PC-3 (cell line): ENCODE results near the gene OLIG2.

Source experiments
- CTCF ChIP-seq: fragments of 300-600 bp; sonication (generic); conservative IDR thresholded peaks from 2 replicates; pipeline ENCODE4 v1.5.1; 2017; ENCODE audit warnings: antibody characterized with exemption, low read depth, mild to moderate bottlenecking, low read length
- EZH2 ChIP-seq: fragments of 300-600 bp; sonication (generic); IDR thresholded peaks from one replicate; pipeline ENCODE4 v1.6.1; 2017; ENCODE audit warnings: antibody characterized with exemption, mild to moderate bottlenecking, low read length; ENCODE audit not compliant: unreplicated experiment

DNA sequence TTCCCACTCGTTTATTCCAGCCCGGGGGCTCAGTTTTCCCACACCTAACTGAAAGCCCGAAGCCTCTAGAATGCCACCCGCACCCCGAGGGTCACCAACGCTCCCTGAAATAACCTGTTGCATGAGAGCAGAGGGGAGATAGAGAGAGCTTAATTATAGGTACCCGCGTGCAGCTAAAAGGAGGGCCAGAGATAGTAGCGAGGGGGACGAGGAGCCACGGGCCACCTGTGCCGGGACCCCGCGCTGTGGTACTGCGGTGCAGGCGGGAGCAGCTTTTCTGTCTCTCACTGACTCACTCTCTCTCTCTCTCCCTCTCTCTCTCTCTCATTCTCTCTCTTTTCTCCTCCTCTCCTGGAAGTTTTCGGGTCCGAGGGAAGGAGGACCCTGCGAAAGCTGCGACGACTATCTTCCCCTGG is 716 bp downstream of the OLIG2 start:
- TF ChIP-seq EZH2 (no peak), CTCF (no peak)
